Measurements from ENCODE around the gene VARS2.

- peak in 4 of 11 experiments; percentile 11 to 39 (median 27) for TF ChIP-seq CTCF (IDR thresholded peaks at IDR 0.05 in 8 of 11, conservative IDR thresholded peaks at IDR 0.05 in 3 of 11)
- no peak for TF ChIP-seq POLR2AphosphoS5 (IDR thresholded peaks at IDR 0.05)
These were observed 28.5 kb downstream of the VARS2 start for GRCh38 chr6:30942338-30943060.
